ENCODE results near the gene RMND5A. TPM values are rescaled to one million over a fixed set of nuclear protein-coding genes. Genes with fewer than 3 reads are reported as not detected.

The RMND5A gene
- total RNA-seq, 1 experiment from 2014 or later, result 59.9 TPM

DNA sequence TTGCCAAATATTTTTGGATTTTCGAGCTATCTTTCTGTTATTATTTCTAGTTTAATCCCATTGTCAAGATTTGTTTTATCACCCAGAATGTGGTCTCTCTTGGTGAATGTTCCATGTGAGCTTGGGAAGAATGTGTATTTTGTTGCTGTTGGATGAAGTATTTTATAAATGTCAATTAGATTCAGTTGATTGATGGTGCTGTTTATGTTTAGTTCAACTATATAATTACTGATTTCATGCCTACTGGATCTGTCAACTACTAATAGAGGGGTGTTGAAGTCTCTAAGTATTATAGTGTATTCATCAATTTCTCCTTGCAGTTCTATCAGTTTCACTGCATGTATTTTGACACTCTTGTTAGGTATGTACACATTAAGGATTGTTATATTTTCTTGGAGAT lies 34.7 kb upstream of the RMND5A start:
- H3K9me3 Mint-ChIP-seq (ENCODE audit: unreplicated experiment), result no peaks in the 10 kb centered on the region
- intact Hi-C loops (cut with micrococcal nuclease; ENCODE audit: unreplicated experiment), result no loop called here
- H3K27me3 Mint-ChIP-seq (ENCODE audit: insufficient read depth, unreplicated experiment), result no peaks in the 10 kb centered on the region
- BruUV-seq (replicated peaks), result no TSS peak
- Histone ChIP-seq H3K27me3 (replicated peaks; ENCODE audit: control insufficient read depth, insufficient read depth, low read length) (no peaks in the 10 kb centered on the region), H3K9me3 (no peaks in the 10 kb centered on the region), H3K4me3 (ENCODE audit: low read depth, low read length) (no peak overlapping the region), H3K4me1 (no peaks in the 10 kb centered on the region), H3K36me3 (ENCODE audit: control insufficient read depth, insufficient read depth, low read length) (no peaks in the 10 kb centered on the region)
- DNase-seq, result no peak
- ChIA-PET POLR2A (no interaction called here), CTCF (no interaction called here)
- no peaks in the 10 kb centered on the region for H3K36me3 Mint-ChIP-seq (ENCODE audit: insufficient read depth, unreplicated experiment)
- H3K27ac Mint-ChIP-seq (ENCODE audit: unreplicated experiment), result no peak overlapping the region
- TF ChIP-seq, protein P1, sequence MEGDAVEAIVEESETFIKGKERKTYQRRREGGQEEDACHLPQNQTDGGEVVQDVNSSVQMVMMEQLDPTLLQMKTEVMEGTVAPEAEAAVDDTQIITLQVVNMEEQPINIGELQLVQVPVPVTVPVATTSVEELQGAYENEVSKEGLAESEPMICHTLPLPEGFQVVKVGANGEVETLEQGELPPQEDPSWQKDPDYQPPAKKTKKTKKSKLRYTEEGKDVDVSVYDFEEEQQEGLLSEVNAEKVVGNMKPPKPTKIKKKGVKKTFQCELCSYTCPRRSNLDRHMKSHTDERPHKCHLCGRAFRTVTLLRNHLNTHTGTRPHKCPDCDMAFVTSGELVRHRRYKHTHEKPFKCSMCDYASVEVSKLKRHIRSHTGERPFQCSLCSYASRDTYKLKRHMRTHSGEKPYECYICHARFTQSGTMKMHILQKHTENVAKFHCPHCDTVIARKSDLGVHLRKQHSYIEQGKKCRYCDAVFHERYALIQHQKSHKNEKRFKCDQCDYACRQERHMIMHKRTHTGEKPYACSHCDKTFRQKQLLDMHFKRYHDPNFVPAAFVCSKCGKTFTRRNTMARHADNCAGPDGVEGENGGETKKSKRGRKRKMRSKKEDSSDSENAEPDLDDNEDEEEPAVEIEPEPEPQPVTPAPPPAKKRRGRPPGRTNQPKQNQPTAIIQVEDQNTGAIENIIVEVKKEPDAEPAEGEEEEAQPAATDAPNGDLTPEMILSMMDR (IDR thresholded peaks at IDR 0.05; ENCODE audit: insufficient read depth in 1 of 2, low read depth in 1 of 2, low read length in 1 of 2, severe bottlenecking in 1 of 2, unreplicated experiment in 1 of 2), result no peak
- no peak overlapping the region for H3K4me3 Mint-ChIP-seq (ENCODE audit: unreplicated experiment)
- H3K4me1 Mint-ChIP-seq (ENCODE audit: low read depth, unreplicated experiment), result no peaks in the 10 kb centered on the region

DNA sequence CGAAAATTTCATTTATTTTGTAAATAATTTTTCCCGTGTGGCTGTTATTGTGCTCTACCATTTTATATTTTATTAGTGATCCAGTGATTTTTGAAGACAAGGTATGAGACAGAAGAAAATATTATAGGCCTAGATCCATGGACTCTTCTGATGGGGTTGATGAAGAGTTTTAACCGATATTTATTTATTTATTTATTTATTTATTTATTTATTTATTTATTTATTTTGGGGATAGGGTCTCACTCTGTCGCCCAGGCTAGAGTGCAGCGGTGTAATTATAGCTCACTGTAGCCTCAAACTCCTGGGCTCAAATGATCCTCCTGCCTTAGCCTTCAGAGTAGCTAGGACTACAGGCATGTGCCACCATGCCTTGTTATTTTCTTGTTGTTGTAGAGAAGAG lies 33.6 kb upstream of the RMND5A start:
- no peak for DNase-seq
- Mint-ChIP-seq H3K9me3 (ENCODE audit: unreplicated experiment) (no peaks in the 10 kb centered on the region), H3K36me3 (ENCODE audit: insufficient read depth, unreplicated experiment) (no peaks in the 10 kb centered on the region), H3K4me1 (ENCODE audit: low read depth, unreplicated experiment) (no peaks in the 10 kb centered on the region), H3K27ac (ENCODE audit: unreplicated experiment) (no peak overlapping the region), H3K27me3 (ENCODE audit: insufficient read depth, unreplicated experiment) (no peaks in the 10 kb centered on the region), H3K4me3 (ENCODE audit: unreplicated experiment) (no peak overlapping the region)
- Histone ChIP-seq H3K27me3 (replicated peaks; ENCODE audit: control insufficient read depth, insufficient read depth, low read length) (no peaks in the 10 kb centered on the region), H3K9me3 (peaks cover 2% of the 10 kb centered on the region; the same call in 1 of the 2 replicates), H3K4me1 (no peaks in the 10 kb centered on the region), H3K4me3 (ENCODE audit: low read depth, low read length) (no peak overlapping the region), H3K36me3 (ENCODE audit: control insufficient read depth, insufficient read depth, low read length) (no peaks in the 10 kb centered on the region)
- BruUV-seq (replicated peaks), result no TSS peak
- intact Hi-C loops (cut with micrococcal nuclease; ENCODE audit: unreplicated experiment), result no loop called here
- POLR2A ChIA-PET, result no interaction called here
- TF ChIP-seq, protein P1 (IDR thresholded peaks at IDR 0.05; ENCODE audit: insufficient read depth in 1 of 2, low read depth in 1 of 2, low read length in 1 of 2, severe bottlenecking in 1 of 2, unreplicated experiment in 1 of 2), result no peak
- CTCF ChIA-PET, result no interaction called here

DNA sequence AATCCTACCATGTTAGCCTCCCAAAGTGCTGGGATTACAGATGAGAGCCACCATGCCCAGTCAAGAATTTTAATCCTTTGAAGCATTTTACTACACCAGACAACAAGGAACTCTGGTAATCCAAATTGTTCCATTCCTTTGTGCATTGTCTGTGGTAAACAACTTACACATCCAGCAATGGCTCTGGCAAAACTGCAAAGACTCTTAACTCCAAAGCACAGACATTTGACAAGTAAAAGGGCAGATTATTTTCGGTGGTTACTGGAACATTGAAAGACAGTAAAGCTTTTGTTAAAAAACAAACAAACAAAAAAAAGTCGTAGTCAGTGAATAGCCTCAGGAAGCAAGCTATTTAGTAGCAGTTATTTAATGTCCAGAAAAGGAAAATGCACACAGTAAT lies 33.2 kb upstream of the RMND5A start:
- no peak overlapping the region for H3K4me3 Mint-ChIP-seq (ENCODE audit: unreplicated experiment)
- Histone ChIP-seq H3K36me3 (ENCODE audit: control insufficient read depth, insufficient read depth, low read length) (no peaks in the 10 kb centered on the region), H3K27me3 (replicated peaks; ENCODE audit: control insufficient read depth, insufficient read depth, low read length) (no peaks in the 10 kb centered on the region), H3K4me3 (ENCODE audit: low read depth, low read length) (no peak overlapping the region), H3K4me1 (no peaks in the 10 kb centered on the region), H3K9me3 (peaks cover 6% of the 10 kb centered on the region; the same call in 1 of the 2 replicates)
- no peaks in the 10 kb centered on the region for H3K4me1 Mint-ChIP-seq (ENCODE audit: low read depth, unreplicated experiment)
- no peaks in the 10 kb centered on the region for H3K36me3 Mint-ChIP-seq (ENCODE audit: insufficient read depth, unreplicated experiment)
- ChIA-PET POLR2A (no interaction called here), CTCF (no interaction called here)
- no TSS peak for BruUV-seq (replicated peaks)
- H3K27ac Mint-ChIP-seq (ENCODE audit: unreplicated experiment), result no peak overlapping the region
- no peak for DNase-seq
- TF ChIP-seq, protein P1 (IDR thresholded peaks at IDR 0.05; ENCODE audit: insufficient read depth in 1 of 2, low read depth in 1 of 2, low read length in 1 of 2, severe bottlenecking in 1 of 2, unreplicated experiment in 1 of 2), result no peak
- no peaks in the 10 kb centered on the region for H3K27me3 Mint-ChIP-seq (ENCODE audit: insufficient read depth, unreplicated experiment)
- no peaks in the 10 kb centered on the region for H3K9me3 Mint-ChIP-seq (ENCODE audit: unreplicated experiment)
- intact Hi-C loops (cut with micrococcal nuclease; ENCODE audit: unreplicated experiment), result no loop called here

Measured in Caco-2 (cell line).